Vagina (tissue), 2 donors: ENCODE results near the gene RAPGEF5.

Source experiments
- CTCF ChIP-seq, 3 experiments: fragments of 450-650 bp in 2 of 3; fragments of 200-600 bp in 1 of 3; sonication (generic) in 1 of 3; IDR thresholded peaks; one replicate each; pipeline ENCODE4 v1.5.1; 2017 to 2019; ENCODE audit warnings: antibody characterized with exemption in 3 of 3, mild to moderate bottlenecking in 2 of 3, moderate library complexity in 2 of 3
- POLR2A ChIP-seq, 2 donors: fragments of 450-650 bp; IDR thresholded peaks; one replicate each; pipeline ENCODE4 v1.6.1; 2017; ENCODE audit warnings: antibody characterized with exemption in 2 of 2, mild to moderate bottlenecking in 2 of 2, moderate library complexity in 2 of 2
- POLR2AphosphoS5 ChIP-seq, 2 donors: sonication (generic); formaldehyde crosslinking; IDR thresholded peaks; one replicate each; pipeline ENCODE4 v1.9.0; 2017; ENCODE audit warnings: antibody characterized with exemption in 2 of 2, mild to moderate bottlenecking in 2 of 2, low read depth in 1 of 2; ENCODE audit not compliant: insufficient read depth in 1 of 2

DNA sequence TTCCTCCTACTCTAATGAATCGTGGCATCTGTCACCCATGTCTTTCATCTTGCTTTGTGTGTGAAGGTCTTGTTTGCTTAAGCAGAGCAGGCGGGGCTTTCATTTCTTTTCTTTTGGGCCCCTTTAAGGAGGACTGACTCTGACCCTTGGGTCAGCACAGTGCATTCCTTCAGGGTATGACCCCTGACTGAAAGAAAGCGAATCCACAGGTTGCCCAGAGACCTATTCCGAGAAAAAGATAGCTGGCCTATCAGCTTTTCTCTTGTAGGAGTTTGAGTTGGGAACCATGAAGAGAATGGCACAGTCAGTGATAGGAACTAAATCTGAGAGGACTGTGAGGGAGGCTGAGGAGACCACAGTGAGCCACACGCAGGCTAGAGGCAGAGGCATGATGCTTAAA, 218.1 kb downstream of the RAPGEF5 start:
- TF ChIP-seq CTCF (IDR thresholded peaks at IDR 0.05) (no peak), POLR2AphosphoS5 (IDR thresholded peaks at IDR 0.05; ENCODE audit: insufficient read depth in 1 of 2, low read depth in 1 of 2) (no peak), POLR2A (IDR thresholded peaks at IDR 0.05) (no peak)
